GM19397 (cell line): ENCODE measurements around the gene SLC6A9.

Experiments used
- ATAC-seq: cut with Tn5 transposase; IDR thresholded peaks from one replicate; pipeline ENCODE4 v1.9.1; 2021; ENCODE audit warnings: mild to moderate bottlenecking, moderate library complexity; ENCODE audit not compliant: unreplicated experiment

Gene SLC6A9

GRCh38 chr1:43986712-43987111 lies 44.5 kb downstream of the SLC6A9 start:
- ATAC-seq, result no peak

- ATAC-seq, result no peak
Measured at GRCh38 chr1:43985984-43986595, 45.2 kb downstream of the SLC6A9 start.

GRCh38 chr1:43984855-43985254 lies 46.4 kb downstream of the SLC6A9 start:
- no peak for ATAC-seq

- ATAC-seq, result no peak
Measured at GRCh38 chr1:43983253-43983899, 47.9 kb downstream of the SLC6A9 start.

GRCh38 chr1:43982808-43983207 lies 48.5 kb downstream of the SLC6A9 start:
- ATAC-seq, result no peak

GRCh38 chr1:43982241-43982640 lies 49.0 kb downstream of the SLC6A9 start:
- no peak for ATAC-seq

GRCh38 chr1:43981636-43982035 lies 49.6 kb downstream of the SLC6A9 start:
- no peak for ATAC-seq

- ATAC-seq, result no peak
Measured at GRCh38 chr1:43981135-43981491, 50.1 kb downstream of the SLC6A9 start.

- ATAC-seq, result no peak
Measured at GRCh38 chr1:43980255-43981134, 50.8 kb downstream of the SLC6A9 start.

GRCh38 chr1:43979528-43980254 lies 51.6 kb downstream of the SLC6A9 start:
- no peak for ATAC-seq

GRCh38 chr1:43979261-43979527 lies 52.1 kb downstream of the SLC6A9 start:
- ATAC-seq, result no peak

- ATAC-seq, result no peak
Measured at GRCh38 chr1:43978551-43979260, 52.6 kb downstream of the SLC6A9 start, which contains the start of gene B4GALT2. TSS of gene B4GALT2 (plus strand) at chr1:43979210. CDS start at chr1:43981161, 1,951 bp downstream.

- ATAC-seq, result no peak
Measured at GRCh38 chr1:43978264-43978550, 53.1 kb downstream of the SLC6A9 start.

GRCh38 chr1:43977376-43978263 lies 53.6 kb downstream of the SLC6A9 start:
- no peak for ATAC-seq

GRCh38 chr1:43976890-43977289 lies 54.4 kb downstream of the SLC6A9 start:
- ATAC-seq, result no peak

- ATAC-seq, result no peak
Measured at GRCh38 chr1:43976045-43976444, 55.2 kb downstream of the SLC6A9 start.

- ATAC-seq, result no peak
Measured at GRCh38 chr1:43975249-43975961, 55.9 kb downstream of the SLC6A9 start.

GRCh38 chr1:43974443-43975248 lies 56.6 kb downstream of the SLC6A9 start, which contains the start of gene ATP6V0B:
TSS of gene ATP6V0B (plus strand) at chr1:43974960. CDS start at chr1:43975041, 81 bp downstream.
- ATAC-seq, result peak; percentile 66
